SK-N-SH treated with all-trans-retinoic acid at 6 μM for 48 hours (cell line): Measurements from ENCODE around the gene NTSR1.

ENCODE experiments used
- ATAC-seq: fragments of 200-7000 bp; cut with Tn5 transposase; 3 replicates; pipeline ENCODE4 v1.9.1; 2020; ENCODE audit warnings: mild to moderate bottlenecking, moderate library complexity
- ARNTL ChIP-seq: fragments of 450-650 bp; formaldehyde crosslinking; IDR thresholded peaks from 2 replicates; pipeline ENCODE4 v1.5.0; 2020; ENCODE audit warnings: low read depth, mild to moderate bottlenecking, moderate library complexity, borderline replicate concordance
- BACH2 ChIP-seq: fragments of 250-450 bp; sonication (Bioruptor Pico); IDR thresholded peaks from 2 replicates; pipeline ENCODE4 v1.9.0; 2021; ENCODE audit warnings: mild to moderate bottlenecking, borderline replicate concordance
- CREB5 ChIP-seq: fragments of 250-450 bp; sonication (Bioruptor Pico); IDR thresholded peaks from 2 replicates; pipeline ENCODE4 v1.5.1; 2020; ENCODE audit warnings: low read depth, mild to moderate bottlenecking, moderate library complexity
- CSDC2 ChIP-seq: fragments of 250-450 bp; sonication (Bioruptor Pico); IDR thresholded peaks from 2 replicates; pipeline ENCODE4 v1.5.0; 2020; ENCODE audit warnings: mild to moderate bottlenecking, moderate library complexity
- ESRRG ChIP-seq: fragments of 250-450 bp; sonication (Bioruptor Pico); IDR thresholded peaks from 2 replicates; pipeline ENCODE4 v1.6.1; 2021; ENCODE audit warnings: mild to moderate bottlenecking
- GLIS3 ChIP-seq: fragments of 250-450 bp; sonication (Bioruptor Pico); IDR thresholded peaks from 2 replicates; pipeline ENCODE4 v1.5.0; 2020; ENCODE audit warnings: mild to moderate bottlenecking, moderate library complexity
- ISL1 ChIP-seq: fragments of 250-450 bp; sonication (Bioruptor Pico); IDR thresholded peaks from 2 replicates; pipeline ENCODE4 v2.1.2; 2022; ENCODE audit warnings: mild to moderate bottlenecking, moderate library complexity
- OSR1 ChIP-seq: fragments of 250-450 bp; sonication (Bioruptor Pico); IDR thresholded peaks from 2 replicates; pipeline ENCODE4 v1.8.0; 2022; ENCODE audit warnings: moderate library complexity, mild to moderate bottlenecking, inconsistent platforms
- POU6F1 ChIP-seq: fragments of 250-450 bp; sonication (Bioruptor Pico); IDR thresholded peaks from 2 replicates; pipeline ENCODE4 v1.8.0; 2021; ENCODE audit warnings: low read depth, mild to moderate bottlenecking, moderate library complexity, borderline replicate concordance
- PPARA ChIP-seq: fragments of 250-450 bp; sonication (Bioruptor Pico); IDR thresholded peaks from 2 replicates; pipeline ENCODE4 v1.5.0; 2020; ENCODE audit warnings: mild to moderate bottlenecking, borderline replicate concordance
- RARB ChIP-seq: fragments of 250-450 bp; sonication (Bioruptor Pico); IDR thresholded peaks from 2 replicates; pipeline ENCODE4 v1.8.0; 2021; ENCODE audit warnings: mild to moderate bottlenecking, moderate library complexity
- SNAI2 ChIP-seq: fragments of 250-450 bp; sonication (Bioruptor Pico); IDR thresholded peaks from 2 replicates; pipeline ENCODE4 v1.5.0; 2020; ENCODE audit warnings: mild to moderate bottlenecking, moderate library complexity
- TCF4 ChIP-seq: fragments of 250-450 bp; sonication (Bioruptor Pico); IDR thresholded peaks from 2 replicates; pipeline ENCODE4 v1.8.0; 2021; ENCODE audit warnings: mild to moderate bottlenecking, moderate library complexity, borderline replicate concordance
- TOX ChIP-seq: fragments of 250-450 bp; sonication (Bioruptor Pico); IDR thresholded peaks from 2 replicates; pipeline ENCODE4 v1.8.0; 2021; ENCODE audit warnings: mild to moderate bottlenecking, moderate library complexity, borderline replicate concordance
- TSHZ2 ChIP-seq: fragments of 250-450 bp; sonication (Bioruptor Pico); IDR thresholded peaks from 2 replicates; pipeline ENCODE4 v1.5.0; 2020; ENCODE audit warnings: mild to moderate bottlenecking, moderate library complexity
- ZC3H10 ChIP-seq: fragments of 250-450 bp; sonication (Bioruptor Pico); IDR thresholded peaks from 2 replicates; pipeline ENCODE4 v1.5.1; 2021; ENCODE audit warnings: mild to moderate bottlenecking, moderate library complexity
- ZFP3 ChIP-seq: fragments of 250-450 bp; sonication (Bioruptor Pico); IDR thresholded peaks from 2 replicates; pipeline ENCODE4 v1.5.0; 2020; ENCODE audit warnings: mild to moderate bottlenecking, moderate library complexity
- ZFP30 ChIP-seq: fragments of 450-650 bp; formaldehyde crosslinking; IDR thresholded peaks from 2 replicates; pipeline ENCODE4 v1.5.0; 2022; ENCODE audit warnings: mild to moderate bottlenecking, moderate library complexity
- ZNF565 ChIP-seq: fragments of 450-650 bp; formaldehyde crosslinking; conservative IDR thresholded peaks from 2 replicates; pipeline ENCODE4 v1.5.0; 2020; ENCODE audit warnings: low read depth, mild to moderate bottlenecking, moderate library complexity
- ZNF70 ChIP-seq: fragments of 450-650 bp; formaldehyde crosslinking; IDR thresholded peaks from 2 replicates; pipeline ENCODE4 v1.5.0; 2020; ENCODE audit warnings: mild to moderate bottlenecking, moderate library complexity
- ZNF8 ChIP-seq: fragments of 450-650 bp; formaldehyde crosslinking; IDR thresholded peaks from 2 replicates; pipeline ENCODE4 v1.5.0; 2020; ENCODE audit warnings: mild to moderate bottlenecking, moderate library complexity
- TF ChIP-seq, protein P1 (sequence below): fragments of 250-450 bp; sonication (Bioruptor Pico); IDR thresholded peaks from 2 replicates; pipeline ENCODE4 v1.5.1; 2021; ENCODE audit warnings: mild to moderate bottlenecking, moderate library complexity
- TF ChIP-seq, protein P2 (sequence below): fragments of 250-450 bp; sonication (Bioruptor Pico); IDR thresholded peaks from 2 replicates; pipeline ENCODE4 v1.8.0; 2020; ENCODE audit warnings: mild to moderate bottlenecking, moderate library complexity, borderline replicate concordance

Gene NTSR1

DNA sequence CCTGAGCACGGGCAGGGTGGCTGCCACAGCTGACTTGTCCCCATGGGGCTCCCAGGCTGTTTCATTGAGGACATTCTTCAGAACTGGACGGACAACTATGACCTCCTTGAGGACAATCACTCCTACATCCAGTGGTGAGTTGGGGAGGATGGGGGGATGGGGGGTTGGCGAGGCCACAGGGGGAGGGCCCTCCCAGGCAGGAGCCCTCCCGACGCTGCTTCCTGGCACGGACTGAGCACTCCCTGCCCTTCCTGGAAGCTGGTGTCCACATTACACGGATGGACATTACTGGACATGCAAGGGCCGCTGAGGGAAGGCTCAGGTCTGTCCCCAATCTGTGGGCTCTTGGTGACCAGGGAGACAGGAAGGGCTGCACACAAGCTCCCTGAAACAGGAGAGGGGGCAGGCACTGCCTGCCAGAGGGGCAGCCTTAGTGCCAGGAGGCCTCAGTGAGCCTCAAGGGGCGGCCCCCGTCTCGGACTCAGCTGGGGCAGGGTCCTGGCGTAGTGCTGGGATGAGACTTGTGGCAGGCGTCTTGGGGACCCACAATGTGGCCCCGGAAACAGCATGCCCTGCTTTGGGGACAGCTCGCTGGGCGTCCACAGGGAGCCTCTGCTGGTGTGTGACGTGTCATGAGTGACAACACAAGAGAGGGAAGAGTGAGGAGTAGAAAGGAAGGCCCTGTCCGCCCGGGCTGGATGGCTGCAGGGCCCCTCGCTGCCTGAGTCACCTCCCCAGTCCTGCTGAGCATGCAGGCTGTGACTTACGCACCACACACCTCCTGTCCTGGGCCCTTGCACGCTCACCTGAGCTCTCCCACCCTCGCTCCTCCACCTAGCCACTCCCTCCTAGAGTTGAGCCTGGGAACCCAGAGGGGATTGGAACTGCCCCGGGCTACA is 101.1 kb downstream of the NTSR1 start:
- TF ChIP-seq, protein P1, sequence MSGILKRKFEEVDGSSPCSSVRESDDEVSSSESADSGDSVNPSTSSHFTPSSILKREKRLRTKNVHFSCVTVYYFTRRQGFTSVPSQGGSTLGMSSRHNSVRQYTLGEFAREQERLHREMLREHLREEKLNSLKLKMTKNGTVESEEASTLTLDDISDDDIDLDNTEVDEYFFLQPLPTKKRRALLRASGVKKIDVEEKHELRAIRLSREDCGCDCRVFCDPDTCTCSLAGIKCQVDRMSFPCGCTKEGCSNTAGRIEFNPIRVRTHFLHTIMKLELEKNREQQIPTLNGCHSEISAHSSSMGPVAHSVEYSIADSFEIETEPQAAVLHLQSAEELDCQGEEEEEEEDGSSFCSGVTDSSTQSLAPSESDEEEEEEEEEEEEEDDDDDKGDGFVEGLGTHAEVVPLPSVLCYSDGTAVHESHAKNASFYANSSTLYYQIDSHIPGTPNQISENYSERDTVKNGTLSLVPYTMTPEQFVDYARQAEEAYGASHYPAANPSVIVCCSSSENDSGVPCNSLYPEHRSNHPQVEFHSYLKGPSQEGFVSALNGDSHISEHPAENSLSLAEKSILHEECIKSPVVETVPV (CRISPR knock-in tag) = no peak
- no peak for TF ChIP-seq ZNF565 (CRISPR knock-in tag)
- no peak for TF ChIP-seq TSHZ2
- TF ChIP-seq ZC3H10 (CRISPR knock-in tag) = no peak
- TF ChIP-seq TCF4 (CRISPR knock-in tag) = no peak
- no peak for TF ChIP-seq CSDC2 (CRISPR knock-in tag)
- TF ChIP-seq ZNF8 = no peak
- no peak for TF ChIP-seq TOX (CRISPR knock-in tag)
- TF ChIP-seq ISL1 = no peak
- TF ChIP-seq ZNF70 (CRISPR knock-in tag) = no peak
- no peak for TF ChIP-seq GLIS3
- TF ChIP-seq ARNTL (CRISPR knock-in tag) = no peak
- TF ChIP-seq ZFP30 (CRISPR knock-in tag) = no peak
- no peak for TF ChIP-seq PPARA (CRISPR knock-in tag)
- TF ChIP-seq BACH2 (CRISPR knock-in tag) = no peak
- no peak for ATAC-seq

DNA sequence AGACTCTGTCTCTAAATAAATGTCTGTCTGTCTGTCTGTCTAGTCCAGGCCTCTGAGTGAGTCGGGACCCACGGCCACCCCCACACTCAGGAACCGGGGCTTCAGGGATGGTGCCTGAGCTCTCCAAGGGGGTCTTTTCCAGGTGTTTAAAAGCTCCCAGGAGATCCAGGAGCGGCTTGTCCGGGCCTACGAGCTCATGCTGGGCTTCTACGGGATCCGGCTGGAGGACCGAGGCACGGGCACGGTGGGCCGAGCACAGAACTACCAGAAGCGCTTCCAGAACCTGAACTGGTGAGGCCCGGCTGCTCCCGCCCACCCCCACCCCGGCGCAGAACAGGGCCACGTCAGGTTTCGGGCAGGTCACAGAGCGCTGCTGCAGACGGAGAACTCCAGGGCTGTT is 102.7 kb downstream of the NTSR1 start:
- ATAC-seq = no peak
- TF ChIP-seq, protein P2, sequence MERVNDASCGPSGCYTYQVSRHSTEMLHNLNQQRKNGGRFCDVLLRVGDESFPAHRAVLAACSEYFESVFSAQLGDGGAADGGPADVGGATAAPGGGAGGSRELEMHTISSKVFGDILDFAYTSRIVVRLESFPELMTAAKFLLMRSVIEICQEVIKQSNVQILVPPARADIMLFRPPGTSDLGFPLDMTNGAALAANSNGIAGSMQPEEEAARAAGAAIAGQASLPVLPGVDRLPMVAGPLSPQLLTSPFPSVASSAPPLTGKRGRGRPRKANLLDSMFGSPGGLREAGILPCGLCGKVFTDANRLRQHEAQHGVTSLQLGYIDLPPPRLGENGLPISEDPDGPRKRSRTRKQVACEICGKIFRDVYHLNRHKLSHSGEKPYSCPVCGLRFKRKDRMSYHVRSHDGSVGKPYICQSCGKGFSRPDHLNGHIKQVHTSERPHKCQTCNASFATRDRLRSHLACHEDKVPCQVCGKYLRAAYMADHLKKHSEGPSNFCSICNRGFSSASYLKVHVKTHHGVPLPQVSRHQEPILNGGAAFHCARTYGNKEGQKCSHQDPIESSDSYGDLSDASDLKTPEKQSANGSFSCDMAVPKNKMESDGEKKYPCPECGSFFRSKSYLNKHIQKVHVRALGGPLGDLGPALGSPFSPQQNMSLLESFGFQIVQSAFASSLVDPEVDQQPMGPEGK (CRISPR knock-in tag) = no peak
- no peak for TF ChIP-seq ZNF70 (CRISPR knock-in tag)
- TF ChIP-seq SNAI2 (CRISPR knock-in tag) = no peak
- TF ChIP-seq ZNF8 = no peak
- TF ChIP-seq OSR1 = no peak
- no peak for TF ChIP-seq TSHZ2
- no peak for TF ChIP-seq POU6F1 (CRISPR knock-in tag)
- no peak for TF ChIP-seq TOX (CRISPR knock-in tag)
- no peak for TF ChIP-seq BACH2 (CRISPR knock-in tag)
- no peak for TF ChIP-seq ESRRG (CRISPR knock-in tag)
- TF ChIP-seq ZC3H10 (CRISPR knock-in tag) = no peak
- no peak for TF ChIP-seq ISL1
- no peak for TF ChIP-seq TCF4 (CRISPR knock-in tag)
- no peak for TF ChIP-seq ARNTL (CRISPR knock-in tag)
- no peak for TF ChIP-seq RARB (CRISPR knock-in tag)
- no peak for TF ChIP-seq ZFP30 (CRISPR knock-in tag)
- TF ChIP-seq PPARA (CRISPR knock-in tag) = no peak
- TF ChIP-seq CSDC2 (CRISPR knock-in tag) = no peak
- no peak for TF ChIP-seq CREB5 (CRISPR knock-in tag)
- TF ChIP-seq ZFP3 (CRISPR knock-in tag) = no peak
